Left renal cortex interstitium (tissue), 4 donors: ENCODE results near the gene IGF2BP1. TPM values are rescaled to one million over a fixed set of nuclear protein-coding genes. Genes with fewer than 3 reads are reported as not detected.

ENCODE experiments used
- DNase-seq, 4 donors: peaks; one replicate each; pipeline ENCODE4 v3.0.0-alpha.2; 2013; ENCODE audit warnings: low read depth in 4 of 4, low spot score in 2 of 4, missing footprints in 1 of 4
- polyA plus RNA-seq, 4 donors: library from polyadenylated mRNA; unstranded; fragments of 120-200 nt; gene quantifications; one replicate each; pipeline ENCODE4 v1.2.1, GENCODE V29; 2013; ENCODE audit not compliant: insufficient read length in 4 of 4

The IGF2BP1 gene
- polyA plus RNA-seq, result 10 to 100 TPM; 12.1 to 28.2 (median 20.7) TPM

DNA sequence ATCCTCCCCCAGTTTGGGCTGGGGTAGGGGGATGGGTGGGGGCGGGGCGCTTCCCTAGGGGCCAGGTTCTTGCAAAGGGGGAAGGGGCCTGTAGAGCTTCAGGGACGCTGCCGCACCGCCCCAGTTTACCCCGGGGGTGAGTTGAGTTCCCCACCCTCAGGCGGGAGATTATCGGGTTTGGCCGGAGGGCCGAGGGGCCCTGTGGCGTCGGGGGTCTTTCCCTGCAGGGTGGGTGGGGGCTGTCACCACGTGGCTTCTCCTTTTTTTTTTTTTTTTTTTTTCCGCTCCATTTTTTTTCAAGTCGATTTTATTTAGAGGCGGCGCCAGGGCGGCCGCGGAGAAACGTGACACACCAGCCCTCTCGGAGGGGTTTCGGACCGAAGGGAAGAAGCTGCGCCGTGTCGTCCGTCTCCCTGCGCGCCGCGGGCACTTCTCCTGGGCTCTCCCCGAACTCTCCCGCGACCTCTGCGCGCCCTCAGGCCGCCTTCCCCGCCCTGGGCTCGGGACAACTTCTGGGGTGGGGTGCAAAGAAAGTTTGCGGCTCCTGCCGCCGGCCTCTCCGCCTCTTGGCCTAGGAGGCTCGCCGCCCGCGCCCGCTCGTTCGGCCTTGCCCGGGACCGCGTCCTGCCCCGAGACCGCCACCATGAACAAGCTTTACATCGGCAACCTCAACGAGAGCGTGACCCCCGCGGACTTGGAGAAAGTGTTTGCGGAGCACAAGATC is at the start of gene IGF2BP1:
Gene IGF2BP1, plus strand, starts transcription at position 283 of the 724 bp plus-strand sequence. Its CDS starts 361 bp downstream, at position 644.
- no peak for DNase-seq

DNA sequence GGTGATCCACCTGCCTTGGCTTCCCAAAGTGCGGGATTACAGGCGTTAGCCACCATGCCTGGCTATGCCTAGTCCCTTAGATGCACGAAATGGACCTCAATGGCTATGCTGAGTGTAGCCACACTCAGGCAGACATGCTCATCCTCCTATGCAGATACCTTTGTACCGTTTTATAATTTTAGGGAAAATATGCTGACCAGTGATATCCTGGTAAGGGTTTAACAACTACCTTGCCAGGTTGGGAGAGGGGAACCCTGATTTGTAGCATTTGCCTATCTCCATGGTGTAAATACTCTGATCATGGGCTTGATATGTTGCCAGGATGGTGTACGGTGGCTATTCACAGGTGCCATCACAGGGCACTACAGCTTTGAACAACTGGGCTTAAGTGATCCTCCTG is 45.6 kb upstream of the IGF2BP1 start:
- DNase-seq, result no peak

DNA sequence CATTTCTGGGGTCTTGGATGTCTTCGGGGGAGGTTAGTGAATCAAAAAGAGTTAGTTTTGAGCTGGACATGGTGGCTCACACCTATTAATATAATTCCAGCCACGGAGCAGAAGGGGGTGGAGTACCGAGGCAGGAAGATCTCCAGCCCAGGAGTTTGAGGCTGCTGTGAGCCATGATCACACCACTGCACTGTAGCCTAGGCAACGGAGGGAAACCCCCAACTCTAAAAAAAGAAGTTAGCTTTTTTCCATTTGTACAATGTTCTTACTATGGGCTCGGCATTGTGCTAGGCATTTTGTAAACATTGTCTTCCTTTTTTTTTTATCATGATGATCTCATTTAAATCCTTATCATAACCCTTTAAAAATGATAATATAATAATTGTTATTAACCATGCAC is 44.3 kb upstream of the IGF2BP1 start:
- no peak for DNase-seq

DNA sequence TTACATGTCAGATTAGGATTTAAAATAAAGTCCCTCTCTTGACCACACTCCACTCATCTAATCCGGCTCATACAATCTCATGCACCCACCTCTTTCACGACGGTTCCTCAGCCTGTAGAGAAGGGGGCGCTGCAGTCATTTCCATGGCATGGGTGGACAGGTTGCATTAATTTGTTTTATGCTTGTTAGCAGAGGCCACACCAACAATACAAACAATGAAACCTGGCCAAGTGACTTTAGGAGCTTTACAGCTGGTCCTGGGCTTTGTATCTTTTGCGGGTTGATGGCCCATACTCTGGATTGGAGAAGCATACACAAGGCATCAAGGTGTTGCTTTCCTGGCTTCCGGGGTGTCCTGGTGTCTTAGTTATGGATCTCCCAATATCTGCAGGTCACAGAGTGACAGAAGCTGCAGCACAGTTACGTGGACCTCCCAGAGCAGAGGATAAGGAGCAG is 42.9 kb upstream of the IGF2BP1 start:
- no peak for DNase-seq

DNA sequence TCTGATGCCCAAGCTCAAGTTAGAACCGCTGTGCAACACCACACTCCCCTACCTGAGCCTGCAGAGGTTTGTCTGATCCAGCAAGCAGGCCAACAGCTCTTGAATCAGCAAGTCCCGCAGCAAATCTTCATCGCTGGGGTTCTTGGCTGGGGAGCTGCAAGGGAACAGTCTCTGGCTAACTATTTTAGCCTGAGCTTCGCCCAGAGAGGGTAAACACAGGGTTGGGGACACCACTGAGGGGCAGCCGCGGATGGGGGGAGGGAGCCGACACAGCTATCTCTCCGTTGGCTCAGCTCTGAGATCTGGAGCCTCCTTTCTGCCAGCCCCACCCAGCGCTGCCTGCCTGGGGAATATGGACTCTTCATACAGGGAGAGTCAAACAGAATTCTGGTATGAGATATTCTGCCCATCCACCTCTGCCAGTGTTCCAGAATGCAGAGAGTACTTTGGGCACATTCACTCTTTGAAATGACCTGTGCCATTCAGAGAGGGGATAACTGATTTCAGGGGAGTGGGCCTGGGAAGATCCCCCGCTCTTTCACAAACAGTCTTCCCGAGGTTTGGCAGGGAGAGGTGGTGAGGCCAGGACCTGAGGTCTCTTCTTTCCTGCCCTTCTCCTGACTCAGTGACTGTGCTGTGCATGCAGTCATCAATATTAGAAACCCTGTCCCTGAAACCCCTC is 36.2 kb upstream of the IGF2BP1 start:
- DNase-seq, result no peak

DNA sequence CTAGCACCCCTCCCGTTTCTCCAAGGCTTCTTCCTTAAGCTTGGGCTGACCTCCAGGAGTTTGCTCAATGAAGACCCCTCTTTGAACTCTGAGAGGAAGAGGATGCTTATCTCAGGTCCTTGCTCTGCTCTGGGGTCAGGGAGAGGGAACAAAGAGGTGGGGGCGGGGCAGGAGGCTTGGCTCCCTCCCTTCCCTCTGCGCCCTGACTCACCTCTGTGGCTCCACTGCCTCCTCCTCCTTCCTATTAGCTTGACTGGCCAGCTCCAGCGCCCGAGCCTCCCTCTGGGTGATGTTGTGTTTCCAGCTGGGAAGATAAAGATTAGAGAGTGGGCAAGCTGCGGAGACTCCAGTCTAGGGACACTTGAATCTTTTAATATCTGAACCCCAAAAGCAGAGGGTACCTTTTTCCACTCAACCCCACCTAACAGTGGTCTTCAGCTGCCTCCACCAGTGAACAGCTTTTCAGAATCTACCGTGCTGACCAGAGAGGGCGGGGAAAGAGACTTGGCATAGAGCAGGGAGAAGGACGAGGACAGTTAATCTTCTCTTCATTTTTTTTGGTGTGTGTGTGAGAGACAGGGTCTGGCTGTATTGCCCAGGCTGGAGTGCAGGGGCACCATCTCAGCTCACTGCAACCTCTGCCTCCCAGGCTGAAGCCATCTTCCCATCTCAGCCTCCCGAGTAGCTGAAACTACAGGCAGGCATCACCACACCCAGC is 35.5 kb upstream of the IGF2BP1 start:
- no peak for DNase-seq

DNA sequence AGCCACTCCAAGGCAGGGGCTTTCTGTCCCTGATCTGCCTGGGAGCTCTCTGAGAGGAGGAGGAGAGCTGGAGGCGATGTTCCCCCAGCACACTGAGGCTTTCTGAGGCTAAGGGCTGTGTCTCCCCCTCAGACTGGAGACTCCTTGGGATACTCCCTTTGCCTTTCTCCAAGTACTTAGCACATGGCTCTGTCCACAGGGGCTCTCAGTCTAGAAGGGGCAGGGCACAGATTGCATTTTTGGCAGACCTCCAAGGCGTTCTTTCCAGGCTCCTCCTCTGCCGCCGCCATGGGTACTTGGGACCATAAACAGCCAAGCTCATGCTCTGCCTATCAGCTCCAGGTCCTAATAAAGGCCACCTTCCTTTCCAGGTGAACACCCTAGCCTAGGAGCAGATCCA is 27.0 kb upstream of the IGF2BP1 start:
- DNase-seq, result no peak

DNA sequence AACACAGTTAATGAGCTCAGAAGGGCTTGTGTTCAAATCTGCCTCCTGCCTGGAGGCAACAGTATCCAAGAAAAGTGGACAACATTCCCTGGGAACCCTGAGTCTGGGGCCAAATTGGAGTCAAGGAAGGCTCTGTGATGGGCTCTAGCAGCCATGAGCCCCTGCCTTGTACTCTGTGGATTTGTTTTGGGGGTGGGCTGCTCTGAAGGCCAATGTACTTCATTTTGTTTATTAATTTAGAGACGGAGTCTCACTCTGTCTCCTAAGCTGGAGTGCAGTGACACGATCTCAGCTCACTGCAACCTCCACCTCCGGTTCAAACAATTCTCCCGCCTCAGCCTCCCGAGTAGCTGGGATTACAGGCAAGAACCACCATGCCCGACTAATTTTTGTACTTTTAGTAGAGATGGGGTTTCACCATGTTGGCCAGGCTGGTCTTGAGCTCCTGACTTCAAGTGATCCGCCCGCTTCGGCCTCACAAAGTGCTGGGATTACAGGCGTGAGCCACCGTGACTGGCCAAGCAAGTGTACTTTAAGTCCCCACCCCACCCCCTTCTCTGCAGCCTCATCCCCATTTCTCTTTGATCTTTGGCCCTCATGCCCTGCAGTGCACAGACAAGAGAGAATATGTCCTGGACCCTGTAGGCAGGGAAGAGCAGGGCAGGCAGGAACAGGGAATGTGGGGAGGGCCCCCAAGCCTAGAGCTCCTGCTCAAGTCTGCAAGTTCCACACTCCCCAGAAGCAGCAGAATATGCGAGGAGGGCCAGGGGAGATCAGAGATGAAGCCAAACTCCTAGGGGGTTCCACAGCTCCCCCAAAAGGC is 26.1 kb upstream of the IGF2BP1 start:
- DNase-seq, result no peak

DNA sequence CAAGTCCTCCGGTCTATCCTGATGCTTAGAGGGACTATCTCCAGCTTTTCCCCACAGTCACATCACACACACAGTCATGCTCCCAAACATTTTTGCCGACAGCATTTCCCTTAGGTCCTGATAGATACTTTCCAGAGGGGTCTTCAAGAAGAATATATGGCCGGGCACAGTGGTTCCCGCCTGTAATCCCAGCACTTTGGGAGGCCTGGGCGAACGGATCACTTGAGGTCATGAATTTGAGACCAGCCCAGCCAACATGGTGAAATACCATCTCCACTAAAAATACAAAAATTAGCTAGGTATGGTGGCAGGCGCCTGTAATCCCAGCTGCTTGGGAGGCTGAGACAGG is 24.5 kb upstream of the IGF2BP1 start:
- DNase-seq, result no peak

DNA sequence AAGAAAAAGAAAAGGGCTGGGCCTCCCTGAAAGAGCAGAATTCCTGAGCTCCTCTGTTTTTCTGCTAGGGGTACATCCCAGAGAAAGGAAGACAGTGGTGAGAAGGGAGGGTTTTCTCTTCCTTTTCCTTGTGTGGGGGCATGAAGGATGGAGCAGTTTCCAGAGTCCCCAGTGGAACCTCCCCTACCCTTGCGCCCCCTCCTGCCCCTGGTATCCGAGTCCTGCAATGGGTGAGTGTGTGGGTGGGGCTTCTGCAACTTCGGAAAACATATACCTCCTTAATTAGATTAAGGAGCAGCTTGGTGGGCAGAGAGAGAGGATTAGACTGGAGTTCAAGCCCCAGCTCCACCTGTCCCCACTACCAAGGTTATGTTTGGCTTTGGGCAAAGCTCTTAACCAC is 23.4 kb upstream of the IGF2BP1 start:
- no peak for DNase-seq

DNA sequence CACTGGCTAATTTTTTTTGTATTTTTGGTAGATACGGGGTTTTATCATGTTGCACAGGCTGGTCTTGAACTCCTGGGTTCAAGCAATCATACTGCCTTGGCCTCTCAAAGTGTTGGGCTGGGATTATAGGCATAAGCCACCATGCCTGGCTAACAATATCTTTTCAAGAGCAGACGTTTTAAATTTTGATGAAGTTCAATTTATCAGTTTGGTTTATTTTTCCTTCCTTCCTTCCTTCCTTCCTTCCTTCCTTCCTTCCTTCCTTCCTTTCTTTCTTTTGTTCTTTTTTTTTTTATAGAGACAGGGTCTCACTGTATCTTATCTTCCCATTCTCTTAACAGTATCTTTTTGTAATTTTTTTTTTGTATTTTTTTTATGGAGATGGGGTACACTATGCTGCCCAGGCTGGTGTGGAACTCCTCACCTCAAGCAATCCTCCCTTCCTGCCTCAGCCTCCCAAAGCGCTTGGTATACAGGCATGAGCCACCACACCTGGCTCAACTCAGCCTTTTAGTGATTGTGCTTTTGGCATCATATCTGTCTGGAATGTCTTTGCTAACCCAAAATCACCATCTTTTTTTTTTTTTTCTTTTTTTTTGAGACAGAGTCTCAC is 15.2 kb upstream of the IGF2BP1 start:
- no peak for DNase-seq

DNA sequence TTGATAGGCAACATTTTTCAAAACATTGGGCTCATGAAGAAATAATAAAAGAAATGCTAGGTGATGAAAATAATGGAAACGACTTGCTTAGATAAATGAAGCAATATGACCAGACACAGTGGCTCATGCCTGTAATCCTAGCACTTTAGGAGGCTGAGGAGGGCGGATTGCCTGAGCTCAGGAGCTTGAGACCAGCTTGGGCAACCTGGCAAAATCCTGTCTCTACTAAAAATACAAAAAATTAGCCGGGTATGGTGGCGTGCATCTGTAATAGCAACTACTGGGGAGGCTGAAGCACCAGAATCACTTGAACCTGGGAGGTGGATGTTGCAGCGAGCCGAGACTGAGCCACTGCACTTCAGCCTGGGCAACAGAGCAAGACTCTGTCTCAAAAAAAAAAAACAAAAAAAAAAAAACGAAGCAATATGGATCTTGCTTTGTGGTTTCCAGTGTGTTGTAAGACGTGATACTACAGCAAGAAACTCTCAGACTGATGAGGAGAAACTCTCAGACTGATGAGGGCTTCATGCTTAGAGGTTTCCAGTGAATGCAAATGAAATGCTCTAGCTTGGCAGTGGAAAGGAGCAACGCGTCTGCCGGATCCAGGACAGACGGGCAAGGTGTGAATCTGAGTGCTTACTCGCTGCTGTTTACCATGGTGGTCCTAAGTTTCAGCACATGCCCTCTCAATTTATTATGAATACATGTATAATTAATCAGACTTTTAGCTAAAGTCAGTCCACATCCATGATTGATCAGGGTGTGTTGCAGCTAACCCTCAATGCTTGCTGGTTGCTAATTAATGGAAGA is 11.5 kb upstream of the IGF2BP1 start:
- DNase-seq, result no peak

DNA sequence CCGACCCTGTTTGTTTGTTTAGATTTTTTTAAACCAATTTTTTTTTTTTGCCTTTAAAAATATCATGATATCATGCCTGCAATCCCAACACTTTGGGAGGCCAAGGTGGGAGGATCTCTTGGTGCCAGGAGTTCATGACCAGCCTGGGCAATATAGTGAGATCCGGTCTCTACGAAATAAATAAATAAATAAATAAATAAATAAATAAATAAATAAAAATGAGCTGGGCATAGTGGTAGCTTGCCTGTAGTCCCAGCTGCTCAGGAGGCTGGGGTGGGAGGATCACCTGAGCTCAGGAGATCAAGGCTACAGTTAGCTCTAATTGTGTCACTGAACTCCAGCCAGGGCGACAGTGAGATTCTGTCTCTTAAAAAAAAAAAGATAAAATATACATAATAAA is 8.1 kb upstream of the IGF2BP1 start:
- no peak for DNase-seq

DNA sequence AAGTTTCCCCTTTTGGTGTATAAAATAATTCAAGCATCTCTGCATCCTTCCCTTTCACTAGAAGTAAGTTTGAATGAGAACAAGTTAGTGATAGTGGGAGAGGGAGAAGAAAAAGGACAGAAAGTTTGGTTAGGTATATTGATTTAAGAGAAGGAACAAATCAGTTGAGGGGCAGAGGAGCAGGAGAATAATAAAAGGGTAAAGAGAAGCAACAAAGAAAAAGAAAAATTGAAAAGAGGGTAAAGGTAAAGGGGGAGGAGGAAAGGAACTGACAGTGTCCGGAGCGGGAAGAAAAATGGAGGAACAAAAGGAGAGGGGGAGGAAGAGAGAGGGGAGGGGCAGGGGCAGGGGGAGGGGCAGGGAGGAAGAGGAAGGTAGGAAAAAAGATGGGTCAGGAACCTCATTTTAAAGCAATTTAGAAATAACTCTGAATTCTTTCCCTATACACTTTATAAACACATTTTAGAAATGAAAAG is 6.3 kb upstream of the IGF2BP1 start:
- no peak for DNase-seq

DNA sequence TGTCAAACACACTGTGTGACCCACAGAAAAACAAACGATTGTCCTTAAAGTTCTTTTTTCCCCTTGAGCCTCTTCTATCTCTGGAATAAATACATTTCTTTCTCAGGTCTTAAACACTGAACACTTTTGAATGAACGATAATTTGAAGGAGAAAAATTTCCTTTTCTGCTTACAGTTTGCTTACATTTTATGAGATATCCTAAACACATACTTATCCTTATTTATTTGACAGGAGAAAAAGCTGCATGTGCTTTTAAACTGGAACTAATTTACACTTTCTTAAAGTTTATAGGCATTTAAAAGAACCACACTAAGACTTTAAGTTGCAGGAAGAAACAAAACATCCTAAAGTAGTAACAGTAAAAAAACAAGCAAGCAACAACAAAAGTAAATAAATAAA is 4.7 kb upstream of the IGF2BP1 start:
- DNase-seq, result no peak

DNA sequence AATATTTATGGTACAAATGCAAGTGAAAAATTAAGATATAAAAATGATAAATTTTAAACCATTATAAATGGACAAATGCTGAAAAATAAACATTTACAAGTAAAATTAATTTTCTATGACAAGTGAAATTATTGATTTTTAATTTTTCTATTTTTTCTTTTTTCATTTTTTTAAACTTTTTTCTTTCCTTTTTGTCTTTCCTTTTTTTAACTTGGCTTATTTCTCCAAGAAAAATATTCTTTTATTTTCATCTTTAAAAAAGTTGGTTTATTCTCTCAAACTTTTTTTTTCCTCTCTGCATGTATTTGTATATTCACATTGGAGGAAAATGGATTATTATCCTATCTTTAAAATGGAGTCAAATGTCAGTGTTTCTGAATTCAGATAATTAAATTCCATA is 3.9 kb upstream of the IGF2BP1 start:
- DNase-seq, result no peak

DNA sequence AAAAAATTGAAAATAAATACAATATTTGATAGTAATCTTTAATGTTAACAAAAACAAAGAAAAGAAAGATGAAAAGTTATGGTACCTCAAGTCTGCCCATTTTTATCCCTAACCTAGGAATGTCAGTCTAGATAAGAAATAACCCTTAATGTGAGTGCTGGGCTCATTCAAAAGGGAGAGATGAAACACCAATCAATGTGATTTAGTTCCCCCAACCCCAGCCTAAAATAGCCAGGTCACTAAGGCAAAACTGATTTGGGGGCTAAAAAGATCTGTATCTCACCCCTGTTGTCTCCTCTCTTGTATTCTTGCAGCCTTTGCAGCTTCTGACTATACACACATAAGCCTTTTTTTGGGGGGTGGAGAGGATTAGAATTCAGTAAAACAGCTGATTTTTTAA is 3.2 kb upstream of the IGF2BP1 start:
- DNase-seq, result no peak

DNA sequence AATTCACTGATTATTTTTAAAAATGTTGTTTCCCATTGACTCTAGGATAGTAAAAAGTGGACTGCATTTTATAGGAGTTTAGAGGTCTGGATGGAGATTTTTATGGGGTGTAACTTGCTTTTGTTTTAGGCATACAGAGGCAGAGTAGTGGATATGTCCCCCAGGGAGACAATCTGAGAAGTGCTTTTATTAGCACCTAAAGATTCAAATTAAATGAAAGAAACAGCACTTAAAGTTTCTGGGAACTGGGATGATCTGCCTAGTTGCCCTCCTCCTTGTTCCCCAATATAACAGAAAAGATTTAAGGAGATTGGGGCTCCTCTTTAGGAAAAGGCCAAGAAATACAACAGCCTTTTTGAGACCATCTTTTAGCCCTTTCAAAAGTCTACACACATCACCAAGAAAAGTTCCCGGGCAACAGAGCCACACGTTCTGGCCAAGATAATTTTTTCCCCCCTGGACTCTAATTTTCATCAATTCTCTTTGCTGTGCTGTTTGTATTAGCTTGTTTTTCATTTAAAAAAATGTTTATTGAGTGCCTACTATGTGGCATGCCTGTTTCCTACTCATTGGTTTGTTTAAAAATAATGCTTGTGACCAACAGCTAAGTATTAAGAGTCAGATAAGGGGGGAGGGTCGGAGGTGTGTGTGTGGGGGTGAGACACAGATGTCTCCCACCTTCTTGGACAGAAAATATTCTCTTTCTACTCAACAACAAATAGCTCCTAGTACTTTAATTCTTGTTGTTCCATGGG is 2.5 kb upstream of the IGF2BP1 start:
- no peak for DNase-seq
